GM18907 (cell line): ENCODE results near the gene HIF1A.
"Not testable (repeated sequence)": the region's sequence is repeated elsewhere in the genome, so short reads cannot be mapped to it uniquely, and the experiment has no call there.

Experiments
- ATAC-seq: cut with Tn5 transposase; IDR thresholded peaks from one replicate; pipeline ENCODE4 v1.9.1; 2021; ENCODE audit warnings: mild to moderate bottlenecking, moderate library complexity; ENCODE audit not compliant: unreplicated experiment

The HIF1A gene

GRCh38 chr14:61694830-61695694 is at the start of gene HIF1A:
TSS of gene HIF1A (plus strand) at chr14:61695513. CDS start at chr14:61695805, 292 bp downstream.
- peak; percentile 94 for ATAC-seq

DNA sequence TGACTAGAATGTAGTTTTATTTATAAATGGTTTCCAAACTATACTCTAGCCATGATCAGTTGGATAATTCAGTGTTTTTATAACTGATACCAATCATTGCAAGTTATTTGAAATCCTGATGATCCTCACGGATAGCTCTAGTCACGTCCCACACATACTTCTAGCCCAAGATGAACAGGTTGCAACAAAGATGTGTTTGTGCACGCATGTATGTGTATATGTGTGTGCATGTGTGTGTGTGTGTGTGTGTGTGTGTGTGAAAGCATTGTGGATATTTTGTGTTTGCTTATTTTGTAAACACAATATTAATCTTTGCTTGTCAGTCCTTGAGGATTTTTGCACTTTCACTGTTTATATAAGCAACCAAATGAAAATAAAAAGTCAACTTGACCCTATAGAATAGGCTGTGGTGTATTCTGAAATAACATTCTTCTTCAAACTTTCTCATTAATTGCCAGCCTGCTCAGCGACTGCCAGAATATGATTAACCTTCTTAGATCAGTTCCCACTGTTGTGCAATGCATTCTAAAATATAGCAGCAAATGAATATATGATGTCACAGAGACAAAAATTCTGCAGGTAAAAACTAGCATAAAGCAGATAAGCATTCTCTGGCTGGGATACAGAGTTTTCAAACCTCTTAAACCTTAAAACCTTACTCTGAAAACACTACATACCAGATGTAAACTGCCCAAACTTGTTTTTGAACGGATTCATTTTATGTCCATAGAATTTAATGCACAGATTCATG is 48.8 kb upstream of the HIF1A start:
- no peak for ATAC-seq

DNA sequence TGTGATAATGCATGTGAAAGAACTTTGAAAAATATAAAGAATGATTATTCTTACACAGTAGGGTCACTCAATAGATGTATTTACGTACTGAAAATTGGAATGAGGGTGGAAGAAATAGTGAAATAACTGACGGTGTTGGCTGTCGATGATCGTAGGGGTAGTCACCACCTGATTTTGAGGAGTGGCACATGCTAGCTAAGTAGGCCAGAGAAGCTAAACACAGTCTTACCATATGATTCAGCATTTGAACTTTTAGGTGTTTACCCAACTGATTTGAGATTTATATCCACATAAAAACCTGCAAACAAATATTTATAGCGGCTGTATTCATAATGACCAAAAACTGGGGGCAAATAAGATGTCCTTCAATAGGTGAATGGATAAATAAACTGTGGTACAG is 47.6 kb upstream of the HIF1A start:
- no peak for ATAC-seq

GRCh38 chr14:61648377-61648776 is 46.9 kb upstream of the HIF1A start:
- ATAC-seq, result no peak

GRCh38 chr14:61649283-61649682 is 46.0 kb upstream of the HIF1A start:
- ATAC-seq, result no peak

- no peak for ATAC-seq
These were observed 44.0 kb upstream of the HIF1A start for GRCh38 chr14:61651355-61651754.

- no peak for ATAC-seq
These were observed 42.6 kb upstream of the HIF1A start for GRCh38 chr14:61652526-61653262.

DNA sequence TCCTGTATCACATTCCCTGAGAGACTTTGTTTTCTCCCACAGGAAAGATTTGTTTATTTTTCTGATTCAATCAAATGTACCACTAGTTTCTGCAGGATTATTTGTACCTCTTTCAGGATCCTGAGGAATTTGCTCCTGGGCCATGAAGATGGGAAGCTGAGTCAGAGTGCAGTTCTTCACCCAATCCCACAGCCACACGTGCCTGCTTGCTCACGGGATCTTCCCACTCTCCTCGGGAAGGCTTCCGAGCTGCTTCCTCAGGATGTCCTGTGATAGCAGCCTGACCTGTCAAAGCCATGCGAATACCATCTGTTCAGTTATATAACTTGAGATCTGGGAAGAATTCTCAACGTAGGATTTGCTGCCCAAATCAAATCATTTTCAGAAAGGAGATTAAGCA is 41.8 kb upstream of the HIF1A start:
- ATAC-seq, result no peak

DNA sequence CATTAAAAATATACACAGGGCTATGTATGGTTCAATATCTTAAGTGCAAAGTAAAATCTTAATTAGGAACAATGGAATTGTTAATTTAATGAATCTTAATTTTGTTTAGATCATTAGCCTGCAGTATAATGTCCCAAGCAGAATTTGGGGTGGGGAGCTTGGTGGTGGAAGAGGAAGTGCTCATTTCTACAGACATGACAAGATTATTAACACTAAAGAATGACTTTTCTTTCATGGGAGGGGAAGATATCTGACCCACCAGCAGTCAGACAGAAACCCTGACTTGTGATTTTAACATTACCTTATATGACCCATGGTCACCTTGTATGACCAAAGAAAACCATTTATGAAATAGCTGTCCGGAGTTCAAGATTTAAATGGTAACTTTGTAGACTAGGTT is 41.3 kb upstream of the HIF1A start:
- ATAC-seq, result no peak

GRCh38 chr14:61655777-61656176 is 39.5 kb upstream of the HIF1A start:
- no peak for ATAC-seq

DNA sequence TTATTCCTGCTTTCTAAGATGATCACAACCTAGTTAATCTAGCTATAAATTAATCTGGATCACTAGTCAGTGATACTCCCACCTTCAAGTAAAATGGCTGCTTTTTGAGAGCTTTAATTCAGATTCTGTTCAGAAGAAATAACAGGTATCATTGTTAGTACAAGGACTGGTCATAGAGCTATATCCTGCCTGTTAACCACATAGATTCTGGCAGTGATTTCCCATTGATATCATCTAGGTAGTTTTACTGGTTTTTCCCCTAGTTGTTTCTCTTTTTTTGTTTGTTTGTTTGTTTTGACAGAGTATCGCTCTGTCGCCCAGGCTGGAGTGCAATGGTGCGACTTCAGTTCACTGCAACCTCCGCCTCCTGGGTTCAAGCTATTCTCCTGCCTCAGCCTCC is 39.0 kb upstream of the HIF1A start:
- no peak for ATAC-seq

DNA sequence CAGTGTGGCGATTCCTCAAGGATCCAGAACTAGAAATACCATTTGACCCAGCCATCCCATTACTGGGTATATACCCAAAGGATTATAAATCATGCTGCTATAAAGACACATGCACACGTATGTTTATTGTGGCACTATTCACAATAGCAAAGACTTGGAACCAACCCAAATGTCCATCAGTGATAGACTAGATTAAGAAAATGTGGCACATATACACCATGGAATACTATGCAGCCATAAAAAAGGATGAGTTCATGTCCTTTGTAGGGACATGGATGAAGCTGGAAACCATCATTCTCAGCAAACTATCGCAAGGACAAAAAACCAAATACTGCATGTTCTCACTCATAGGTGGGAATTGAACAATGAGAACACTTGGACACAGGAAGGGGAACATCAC is 37.2 kb upstream of the HIF1A start:
- ATAC-seq, result not testable (repeated sequence)

GRCh38 chr14:61659582-61659981 is 35.7 kb upstream of the HIF1A start:
- ATAC-seq, result no peak

DNA sequence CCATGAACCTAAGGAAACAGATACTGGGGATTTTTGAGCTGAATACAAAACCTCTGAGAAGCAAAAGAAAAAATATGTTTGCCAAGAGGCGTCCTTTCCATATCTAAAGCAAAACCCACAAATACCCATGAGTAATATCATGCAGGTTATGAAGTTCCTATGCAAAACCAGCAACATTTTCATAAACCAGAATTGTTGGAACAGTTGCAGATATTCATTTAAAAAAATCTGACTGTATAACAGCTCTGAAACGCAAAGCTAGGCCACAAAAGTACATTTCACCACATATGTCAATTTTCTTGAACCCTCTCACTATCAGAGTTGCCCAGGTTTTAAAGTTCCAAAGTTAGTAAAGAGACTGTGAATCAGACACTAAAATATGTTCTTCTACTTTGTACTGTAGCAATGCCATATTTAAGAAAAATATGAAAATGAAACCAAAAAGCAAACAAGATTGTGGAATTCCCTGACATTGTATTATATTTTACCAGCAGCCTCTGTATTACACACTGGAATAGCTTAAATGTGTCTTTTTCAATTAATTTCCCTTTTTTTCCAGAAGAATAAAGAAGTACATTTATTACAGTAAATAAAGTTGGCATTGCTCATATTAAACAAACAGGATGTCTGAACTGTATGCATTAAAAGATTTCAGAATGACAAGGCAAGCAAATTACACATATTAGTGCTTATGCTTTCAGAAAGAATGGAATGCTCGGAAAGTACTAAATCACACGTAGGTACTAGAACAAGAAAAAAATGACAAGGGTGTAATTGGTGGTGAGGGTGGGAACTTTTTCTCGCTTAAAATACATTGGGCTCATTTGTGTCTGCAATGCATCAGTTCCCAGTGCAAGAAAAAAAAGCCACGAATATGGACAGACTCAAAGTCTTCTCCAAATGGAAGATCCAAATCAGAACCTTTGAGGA is 33.6 kb upstream of the HIF1A start:
- ATAC-seq, result peak; percentile 47

GRCh38 chr14:61662437-61663311 is 32.6 kb upstream of the HIF1A start:
- peak; percentile 89 for ATAC-seq

DNA sequence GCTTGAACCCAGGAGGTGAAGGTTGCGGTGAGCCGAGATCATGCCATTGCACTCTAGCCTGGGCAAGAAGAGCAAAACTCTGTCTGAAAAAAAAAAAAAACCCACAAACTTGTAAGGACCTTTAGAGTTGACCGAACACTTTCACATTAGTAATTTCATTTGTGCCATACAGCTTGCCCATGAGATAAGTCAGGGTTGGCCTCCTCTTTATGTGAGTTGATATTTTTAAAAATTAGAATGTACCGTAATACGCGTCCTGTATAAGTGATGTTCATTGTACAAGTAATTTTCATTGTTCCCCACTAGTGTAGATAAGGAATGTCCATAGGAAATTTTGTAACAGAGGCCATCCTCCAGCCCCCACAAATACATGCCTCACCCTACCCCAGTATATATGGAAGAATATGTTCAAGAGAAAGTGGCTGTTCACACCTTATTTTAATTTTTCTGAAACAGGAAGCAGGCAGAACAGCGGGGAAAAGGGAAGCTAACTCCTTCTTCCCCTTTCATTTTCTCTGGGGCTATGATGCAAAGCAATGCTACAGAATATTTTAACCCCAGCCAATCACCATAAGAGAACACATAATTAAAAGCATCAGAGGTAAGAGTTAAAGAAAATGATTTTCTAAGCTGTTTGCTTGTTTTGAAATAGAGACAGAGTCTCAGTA is 31.9 kb upstream of the HIF1A start:
- ATAC-seq, result no peak

DNA sequence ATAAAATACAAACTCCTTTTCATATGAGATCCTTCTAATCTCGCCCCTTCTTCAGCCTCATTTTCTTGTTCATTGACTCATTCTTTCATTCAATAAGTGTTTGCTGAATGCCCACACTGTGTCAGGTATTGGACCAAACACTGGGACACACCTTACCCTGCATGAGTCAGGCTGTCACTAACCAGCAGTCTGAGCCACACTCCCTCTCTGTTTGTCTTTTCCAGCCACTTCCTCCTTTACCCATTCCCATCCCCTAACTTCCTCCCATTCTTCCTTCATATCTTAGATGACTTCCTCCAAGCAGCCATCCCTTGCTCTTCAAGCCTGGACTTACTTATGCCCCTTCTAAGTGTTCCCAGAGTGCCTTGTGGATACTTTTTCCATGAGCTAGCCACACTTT is 27.0 kb upstream of the HIF1A start:
- no peak for ATAC-seq

GRCh38 chr14:61670576-61670975 is 24.7 kb upstream of the HIF1A start:
- no peak for ATAC-seq

DNA sequence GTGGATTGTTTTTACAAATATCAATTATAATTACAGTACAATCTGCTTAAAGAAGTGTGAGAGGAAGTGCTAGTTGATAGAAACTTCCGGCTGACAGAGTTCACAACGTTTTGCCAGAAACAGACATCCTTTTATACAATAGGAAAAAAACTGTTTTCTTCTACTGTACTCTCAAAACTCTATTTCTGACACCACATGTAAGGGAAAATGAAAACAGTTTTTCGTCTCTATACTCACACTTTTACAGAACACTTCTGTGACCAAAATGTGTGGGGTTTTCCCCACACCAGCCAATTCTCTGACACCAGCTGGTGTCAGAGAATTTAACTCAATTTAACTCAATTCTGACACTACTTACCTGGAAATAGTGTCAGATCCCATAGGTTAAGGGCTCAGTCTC is 24.2 kb upstream of the HIF1A start:
- ATAC-seq, result peak; percentile 81
